PC-9 (cell line): ENCODE results near the gene CCNA1.

Experiments
- EZH2 ChIP-seq: fragments of 200-600 bp; sonication (generic); IDR thresholded peaks from 2 replicates; pipeline ENCODE4 v1.8.0; 2017; ENCODE audit warnings: antibody characterized with exemption, low read depth
- TF ChIP-seq, protein P1 (sequence below): fragments of 200-600 bp; sonication (generic); conservative IDR thresholded peaks from 2 replicates; pipeline ENCODE4 v1.6.1; 2017; ENCODE audit warnings: mixed run types, antibody characterized with exemption, mild to moderate bottlenecking, moderate library complexity

DNA sequence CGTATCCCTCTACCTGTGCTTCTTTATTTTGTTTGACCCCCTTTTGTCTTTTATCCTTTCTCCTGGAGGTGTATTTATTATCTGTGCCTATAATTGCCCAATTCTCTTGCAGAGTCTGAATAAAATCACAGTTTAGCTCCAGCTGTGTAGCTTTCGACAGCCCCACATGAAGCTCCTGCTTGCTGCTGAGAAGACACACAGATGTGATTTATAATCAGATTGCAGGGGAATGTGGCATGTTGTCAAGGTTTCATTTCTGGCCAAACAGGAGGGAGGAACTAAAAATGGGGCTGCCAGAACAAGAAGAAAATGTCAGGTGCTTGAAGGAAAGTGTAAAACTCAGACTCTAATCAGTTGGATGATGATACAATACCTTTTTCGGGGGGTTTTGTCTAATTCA, 22.7 kb downstream of the CCNA1 start:
- TF ChIP-seq, protein P1, sequence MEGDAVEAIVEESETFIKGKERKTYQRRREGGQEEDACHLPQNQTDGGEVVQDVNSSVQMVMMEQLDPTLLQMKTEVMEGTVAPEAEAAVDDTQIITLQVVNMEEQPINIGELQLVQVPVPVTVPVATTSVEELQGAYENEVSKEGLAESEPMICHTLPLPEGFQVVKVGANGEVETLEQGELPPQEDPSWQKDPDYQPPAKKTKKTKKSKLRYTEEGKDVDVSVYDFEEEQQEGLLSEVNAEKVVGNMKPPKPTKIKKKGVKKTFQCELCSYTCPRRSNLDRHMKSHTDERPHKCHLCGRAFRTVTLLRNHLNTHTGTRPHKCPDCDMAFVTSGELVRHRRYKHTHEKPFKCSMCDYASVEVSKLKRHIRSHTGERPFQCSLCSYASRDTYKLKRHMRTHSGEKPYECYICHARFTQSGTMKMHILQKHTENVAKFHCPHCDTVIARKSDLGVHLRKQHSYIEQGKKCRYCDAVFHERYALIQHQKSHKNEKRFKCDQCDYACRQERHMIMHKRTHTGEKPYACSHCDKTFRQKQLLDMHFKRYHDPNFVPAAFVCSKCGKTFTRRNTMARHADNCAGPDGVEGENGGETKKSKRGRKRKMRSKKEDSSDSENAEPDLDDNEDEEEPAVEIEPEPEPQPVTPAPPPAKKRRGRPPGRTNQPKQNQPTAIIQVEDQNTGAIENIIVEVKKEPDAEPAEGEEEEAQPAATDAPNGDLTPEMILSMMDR = no peak
- TF ChIP-seq EZH2 = no peak
